Measurements from ENCODE around the gene SLC22A5. TPM values are rescaled to one million over a fixed set of nuclear protein-coding genes. Genes with fewer than 3 reads are reported as not detected.

SLC22A5 gene
- polyA plus RNA-seq, 4 donors, result 32.2 to 57.3 (median 48.5) TPM

DNA sequence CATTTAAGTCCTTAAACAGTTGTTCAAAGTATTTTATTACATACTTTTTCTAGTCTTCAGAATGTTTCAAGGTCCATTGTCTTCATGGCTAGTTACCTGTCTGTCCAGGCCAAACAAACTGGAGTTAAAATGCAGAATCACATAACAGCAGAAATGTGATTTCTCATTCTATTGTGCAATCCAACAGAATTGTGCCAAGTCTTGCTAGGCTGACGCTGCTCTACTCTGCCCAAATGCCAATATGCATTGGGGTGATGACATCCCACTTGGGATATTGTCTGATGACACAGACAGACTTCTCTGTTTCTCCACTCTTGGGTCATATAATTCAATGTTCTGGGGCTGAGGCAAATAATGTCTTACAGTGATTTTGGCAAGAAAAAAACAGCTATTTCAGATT lies 5.2 kb upstream of the SLC22A5 start:
- no peak for DNase-seq (ENCODE audit: low read depth in 4 of 4, low spot score in 2 of 4)

DNA sequence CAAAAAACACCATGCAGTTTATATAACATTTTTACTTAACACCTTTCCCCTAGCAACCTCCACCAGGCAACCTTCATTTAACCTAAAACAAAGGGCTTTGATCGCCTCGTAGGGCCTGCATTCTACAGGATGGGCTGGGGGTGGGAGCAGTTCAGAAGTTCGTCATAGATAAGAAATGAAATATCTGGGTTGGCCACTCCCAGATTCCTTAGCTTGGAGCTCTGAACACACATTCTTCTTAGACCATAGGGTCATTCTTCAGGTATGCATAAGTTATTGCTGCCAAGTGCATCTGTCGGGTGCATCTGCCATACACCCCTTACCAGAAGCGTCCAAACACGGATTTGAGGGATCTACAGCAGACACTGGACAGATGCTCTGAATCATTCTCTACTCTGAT lies 4.3 kb upstream of the SLC22A5 start:
- DNase-seq (ENCODE audit: low read depth in 4 of 4, low spot score in 2 of 4), result no peak

DNA sequence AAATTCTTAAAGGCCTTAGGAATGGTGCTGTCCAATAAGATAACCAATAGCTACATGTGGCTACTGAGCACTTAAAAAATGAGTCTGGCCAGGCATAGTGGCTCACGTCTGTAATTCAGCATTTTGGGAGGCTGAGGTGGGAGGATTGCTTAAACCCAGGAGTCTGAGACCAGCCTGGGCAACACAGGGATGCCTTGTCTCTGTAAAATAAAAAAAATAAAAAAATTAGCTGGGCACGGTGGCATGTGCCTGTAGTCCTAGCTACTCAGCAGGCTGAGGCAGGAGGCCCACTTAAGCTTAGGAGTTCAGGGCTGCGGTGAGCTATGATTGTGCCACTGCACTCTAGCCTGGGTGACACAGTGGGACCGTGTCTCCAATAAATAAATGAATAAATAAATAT lies 1.3 kb upstream of the SLC22A5 start:
- DNase-seq (ENCODE audit: low read depth in 4 of 4, low spot score in 2 of 4), result no peak

DNA sequence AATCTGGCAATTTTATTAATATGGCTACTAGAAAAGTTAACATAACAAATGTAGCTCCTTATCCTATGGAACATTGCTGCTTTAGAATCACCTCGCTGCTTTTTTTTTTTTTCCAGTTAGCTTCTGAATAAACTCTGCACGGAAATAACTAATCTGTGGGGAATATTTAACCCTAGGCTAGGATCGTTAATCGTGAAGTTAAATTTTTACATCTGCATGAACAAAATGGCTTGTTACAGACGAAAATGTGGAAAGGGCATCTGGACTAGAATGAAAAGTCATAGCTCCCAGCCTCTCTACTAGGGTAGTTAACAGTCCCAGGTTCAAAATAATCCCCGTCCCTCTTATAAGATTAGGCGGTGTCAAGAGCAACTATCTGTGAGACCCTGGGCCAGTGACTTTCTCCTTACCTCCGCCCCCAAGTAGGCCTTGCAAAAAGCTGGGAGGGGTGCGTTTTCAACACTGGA lies 470 bp upstream of the SLC22A5 start:
- peak in 2 of 4 donors; percentile 45 to 67 for DNase-seq (ENCODE audit: low read depth in 4 of 4, low spot score in 2 of 4)

DNA sequence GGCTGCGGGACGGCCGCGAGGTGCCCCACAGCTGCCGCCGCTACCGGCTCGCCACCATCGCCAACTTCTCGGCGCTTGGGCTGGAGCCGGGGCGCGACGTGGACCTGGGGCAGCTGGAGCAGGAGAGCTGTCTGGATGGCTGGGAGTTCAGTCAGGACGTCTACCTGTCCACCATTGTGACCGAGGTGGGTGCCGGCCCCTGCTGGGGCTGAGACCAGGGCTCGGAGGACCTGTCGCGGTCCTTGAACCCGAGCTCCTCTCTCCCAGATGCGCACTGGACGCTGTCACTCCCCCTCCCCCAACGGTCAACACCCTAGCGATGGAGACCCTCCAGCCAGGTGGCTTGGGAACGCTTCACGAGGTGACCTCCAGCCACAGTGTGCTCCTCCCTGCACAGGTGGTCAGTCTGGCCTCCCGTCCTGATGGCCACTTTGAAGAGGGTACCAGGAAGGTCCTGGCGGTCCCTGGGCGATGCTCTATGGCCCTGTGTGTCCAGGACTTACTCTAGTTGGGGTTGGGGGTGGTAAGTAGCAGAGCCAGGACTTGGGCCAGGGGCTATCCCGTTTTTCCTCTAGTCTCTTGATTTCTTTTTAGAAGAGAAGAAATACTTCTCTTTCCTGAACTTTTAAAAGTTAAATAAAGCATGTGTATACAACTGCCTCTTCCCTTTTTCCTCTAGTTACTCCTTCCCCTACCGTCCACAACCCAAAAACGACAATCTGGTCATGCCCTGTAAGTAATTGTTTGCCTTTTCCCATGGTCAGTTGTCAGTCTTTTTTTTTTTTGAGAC lies 866 bp downstream of the SLC22A5 start:
- DNase-seq (ENCODE audit: low read depth in 4 of 4, low spot score in 2 of 4), result no peak

DNA sequence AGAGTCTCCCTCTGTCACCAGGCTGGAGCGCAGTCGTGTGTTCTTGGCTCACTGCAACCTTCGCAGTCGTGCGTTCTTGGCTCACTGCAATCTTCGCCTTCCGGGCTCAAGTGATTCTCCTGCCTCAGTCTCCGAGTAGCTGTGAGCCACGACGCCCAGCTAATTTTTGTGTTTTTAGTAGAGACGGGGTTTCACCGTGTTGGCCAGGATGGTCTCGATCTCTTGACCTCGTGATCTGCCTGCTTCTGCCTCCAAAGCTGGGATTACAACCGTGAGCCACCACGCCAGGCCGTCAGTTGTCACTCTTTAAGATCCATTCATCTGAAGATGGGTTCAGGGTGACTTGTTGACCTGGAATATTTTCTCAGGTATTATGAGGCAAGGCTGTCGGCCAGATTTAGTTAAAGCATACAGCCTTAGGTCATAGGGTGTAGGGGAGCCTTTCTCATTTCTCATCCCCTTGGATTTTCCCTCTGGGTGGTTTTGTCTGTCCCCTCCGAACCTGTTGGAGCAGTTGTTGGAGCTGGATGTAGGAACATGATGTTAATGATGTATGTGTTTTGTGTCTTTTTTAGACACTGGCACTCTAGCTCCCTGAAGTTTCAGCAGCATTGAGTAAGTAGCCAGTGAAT lies 1.6 kb downstream of the SLC22A5 start:
- no peak for DNase-seq (ENCODE audit: low read depth in 4 of 4, low spot score in 2 of 4)

DNA sequence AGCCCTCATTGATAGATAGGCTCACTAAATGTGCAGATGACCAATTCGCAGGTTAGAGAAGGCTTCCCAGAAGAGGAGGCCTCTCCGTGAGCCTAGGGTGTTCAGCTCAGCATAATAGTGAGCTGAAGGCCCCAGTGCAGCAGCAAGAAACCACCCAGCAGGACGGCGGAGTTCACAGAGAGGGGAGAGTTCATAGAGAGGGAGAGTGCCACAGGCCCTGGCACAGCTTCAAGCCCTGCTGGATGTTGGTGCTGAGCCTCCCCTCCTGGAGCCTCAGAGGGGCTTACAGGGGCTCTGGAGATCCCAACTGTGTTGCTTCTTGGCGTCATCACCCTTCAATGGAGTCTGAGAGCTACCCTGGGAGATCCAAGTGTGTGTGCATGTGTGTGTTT lies 2.1 kb downstream of the SLC22A5 start:
- DNase-seq (ENCODE audit: low read depth in 4 of 4, low spot score in 2 of 4), result no peak

DNA sequence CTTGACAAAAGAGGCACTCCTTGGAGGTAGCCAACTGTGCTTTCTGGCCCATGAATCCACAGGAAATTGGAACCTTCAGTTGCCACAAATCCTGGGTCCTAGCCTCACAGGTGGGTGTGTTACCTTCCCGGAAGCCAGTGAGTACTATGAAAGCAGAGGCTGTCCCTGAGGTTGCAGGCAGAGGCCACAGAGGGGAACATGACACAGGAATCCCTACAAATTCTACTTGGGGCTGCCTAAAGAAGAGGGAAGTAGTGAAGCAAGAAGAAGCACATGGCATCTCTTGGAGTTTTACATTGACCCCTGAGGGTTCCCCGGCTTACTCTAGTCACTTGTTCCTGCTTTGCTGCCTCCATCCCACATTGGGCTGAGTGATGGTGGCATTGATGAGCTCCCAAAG lies 2.6 kb downstream of the SLC22A5 start:
- no peak for DNase-seq (ENCODE audit: low read depth in 4 of 4, low spot score in 2 of 4)

DNA sequence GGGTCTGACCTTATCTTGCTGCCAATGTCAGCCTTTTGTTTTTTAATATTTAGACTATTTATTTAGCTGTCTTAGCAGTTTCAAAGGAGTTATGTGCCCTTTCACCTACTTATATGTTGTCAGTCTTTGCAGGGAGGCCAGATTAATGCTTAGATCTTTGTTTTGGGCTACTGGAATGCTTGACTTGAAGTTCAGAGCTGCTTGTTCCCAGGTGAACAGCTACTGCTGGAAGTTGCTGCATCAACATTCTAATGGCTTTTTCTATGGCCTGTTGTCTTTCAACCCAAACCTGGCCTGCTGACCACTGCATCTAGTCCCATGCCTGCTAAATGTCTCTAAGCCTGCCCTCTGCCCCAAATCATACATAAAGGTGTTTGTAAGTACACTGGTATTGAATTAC lies 3.0 kb downstream of the SLC22A5 start:
- no peak for DNase-seq (ENCODE audit: low read depth in 4 of 4, low spot score in 2 of 4)

DNA sequence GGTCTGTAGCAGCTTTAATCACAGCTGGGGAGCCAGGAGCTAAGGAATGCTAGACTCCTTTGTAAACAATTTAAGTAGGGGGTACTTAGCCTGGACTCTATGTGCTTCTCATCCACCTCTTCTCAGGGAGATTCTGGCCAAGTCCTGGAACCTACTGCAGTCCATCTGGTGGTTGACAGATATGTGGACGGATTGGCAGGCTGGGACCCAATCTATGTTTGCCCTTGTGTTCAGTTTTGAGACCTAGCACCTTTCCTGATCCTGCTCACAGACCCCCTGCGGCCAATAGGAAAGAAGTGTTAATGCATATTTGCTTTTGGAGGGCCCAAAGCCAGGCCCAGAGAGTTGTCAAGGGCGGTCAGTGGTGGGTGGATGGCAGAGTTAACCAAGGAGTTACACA lies 6.4 kb downstream of the SLC22A5 start:
- DNase-seq (ENCODE audit: low read depth in 4 of 4, low spot score in 2 of 4), result no peak

DNA sequence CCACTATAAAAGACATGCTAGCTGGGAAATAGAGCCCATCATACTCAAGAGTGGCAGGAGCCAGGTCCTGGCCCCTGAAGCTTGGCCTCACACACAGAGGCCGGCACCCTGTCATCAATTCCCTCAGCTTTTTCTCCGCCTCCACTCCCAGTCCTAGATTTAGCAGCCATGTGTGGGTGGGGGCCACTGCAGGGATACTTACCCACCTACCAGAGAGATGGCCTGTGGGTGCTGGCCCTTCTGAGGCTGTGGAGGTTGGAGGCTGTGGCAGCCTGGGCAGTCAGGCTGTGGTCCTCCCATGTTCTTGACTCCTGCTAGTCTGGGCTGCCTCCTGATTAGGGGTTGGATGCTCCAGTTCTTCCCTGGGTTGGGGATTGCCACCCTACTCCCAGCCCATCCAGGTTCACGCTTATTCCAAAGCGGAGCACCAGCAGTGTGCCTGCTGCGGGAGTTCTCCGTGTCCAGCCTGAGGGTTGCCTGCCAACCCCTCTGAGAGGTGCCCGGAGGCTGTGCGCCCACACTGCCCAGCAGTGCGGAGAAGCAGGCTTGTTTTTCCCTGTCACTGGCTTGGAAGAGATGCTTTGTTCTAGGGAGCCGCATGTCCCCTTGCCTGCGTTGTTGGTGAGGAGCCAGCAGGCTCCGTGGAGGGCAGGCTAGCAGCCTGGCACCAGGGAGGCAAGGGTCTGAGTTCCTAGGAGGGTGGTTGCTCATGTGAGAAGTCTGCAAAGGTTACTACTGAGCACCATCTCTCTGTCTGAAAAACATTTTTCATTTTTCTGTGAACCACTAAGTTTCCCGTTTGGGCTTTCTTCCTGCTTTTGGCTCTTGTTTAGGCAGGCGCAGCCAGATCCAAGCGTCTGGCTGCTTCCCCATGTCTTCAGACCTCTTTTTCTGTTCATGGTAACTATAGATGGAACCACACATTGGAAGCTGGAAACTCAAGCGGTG lies 7.5 kb downstream of the SLC22A5 start:
- DNase-seq (ENCODE audit: low read depth in 4 of 4, low spot score in 2 of 4), result no peak

DNA sequence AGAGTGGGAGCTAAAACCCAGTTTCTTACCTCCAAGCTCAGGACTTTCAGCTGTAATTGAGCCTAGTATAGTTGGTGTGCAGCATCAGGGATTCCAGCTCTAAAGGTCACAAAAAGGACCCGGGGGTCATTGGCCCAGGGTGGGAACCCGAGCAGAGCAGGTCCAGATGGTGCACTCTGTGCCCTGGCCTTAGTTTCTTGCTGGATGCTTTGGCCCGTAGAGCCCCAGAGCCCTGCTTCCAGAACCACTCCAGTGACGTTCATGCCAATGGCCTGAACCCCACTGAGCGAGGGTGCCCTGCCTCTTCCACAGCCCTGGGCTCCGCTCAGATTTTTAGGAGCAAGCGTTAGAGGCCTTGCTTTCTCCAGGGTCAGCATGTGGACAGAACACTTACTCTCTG lies 8.2 kb downstream of the SLC22A5 start:
- DNase-seq (ENCODE audit: low read depth in 4 of 4, low spot score in 2 of 4), result no peak

DNA sequence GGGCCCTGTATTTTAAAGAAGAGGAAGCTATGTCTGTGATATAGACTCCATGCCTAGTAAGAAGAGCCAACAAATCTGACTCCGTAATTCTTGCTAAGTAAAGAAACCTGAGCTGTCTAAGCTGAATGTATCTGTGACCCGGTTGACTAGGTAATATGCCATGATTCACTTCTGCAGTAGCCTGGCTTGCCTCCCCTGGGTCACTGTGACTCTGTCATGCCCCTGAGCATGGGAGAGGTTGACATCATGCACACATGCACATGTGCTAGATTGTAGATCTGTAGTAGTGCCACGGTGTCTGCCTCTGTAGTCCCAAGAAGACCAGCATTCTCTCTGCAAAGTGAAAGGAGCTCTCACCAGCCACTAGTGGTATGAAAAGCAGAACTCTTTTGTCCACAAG lies 9.1 kb downstream of the SLC22A5 start:
- no peak for DNase-seq (ENCODE audit: low read depth in 4 of 4, low spot score in 2 of 4)

DNA sequence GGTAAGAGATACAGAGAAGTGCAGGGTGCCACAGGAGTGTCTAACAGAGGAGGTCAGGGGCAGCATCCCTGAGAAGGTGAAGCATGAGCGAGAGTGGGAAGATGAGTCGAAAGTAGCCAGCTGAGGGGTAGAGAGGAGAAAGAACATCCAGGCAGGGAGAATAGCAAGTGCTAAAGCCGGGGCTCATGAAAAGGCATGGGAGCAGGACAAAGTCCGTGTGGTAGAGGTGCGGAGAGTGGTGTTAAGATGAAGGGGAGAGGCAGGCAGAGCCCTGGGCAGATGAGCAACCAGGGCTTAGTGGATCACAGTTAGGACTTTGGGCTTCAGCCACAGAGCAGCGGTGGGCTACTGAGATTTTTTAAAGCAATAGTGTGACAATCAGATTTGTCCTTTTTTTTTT lies 10.5 kb downstream of the SLC22A5 start:
- DNase-seq (ENCODE audit: low read depth in 4 of 4, low spot score in 2 of 4), result no peak

DNA sequence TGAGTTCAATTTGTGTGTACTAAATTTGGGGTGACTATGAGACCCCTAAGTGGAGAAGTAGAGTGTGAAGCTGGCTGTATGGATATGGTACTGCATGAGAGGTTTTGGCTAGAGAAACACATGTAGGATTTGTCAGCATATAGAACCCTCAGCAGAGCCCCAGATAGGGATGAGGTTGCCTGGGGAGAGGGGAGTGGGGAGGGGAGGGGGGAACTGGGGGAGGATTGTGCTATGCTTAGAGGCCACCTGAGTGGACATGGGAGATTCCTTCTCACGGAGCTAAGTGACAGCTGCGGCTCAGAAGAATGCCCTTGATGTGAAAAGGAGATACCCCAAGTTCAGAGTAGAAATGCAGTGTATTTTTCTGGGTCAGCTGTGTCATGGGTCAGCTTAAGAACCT lies 11.2 kb downstream of the SLC22A5 start:
- no peak for DNase-seq (ENCODE audit: low read depth in 4 of 4, low spot score in 2 of 4)

DNA sequence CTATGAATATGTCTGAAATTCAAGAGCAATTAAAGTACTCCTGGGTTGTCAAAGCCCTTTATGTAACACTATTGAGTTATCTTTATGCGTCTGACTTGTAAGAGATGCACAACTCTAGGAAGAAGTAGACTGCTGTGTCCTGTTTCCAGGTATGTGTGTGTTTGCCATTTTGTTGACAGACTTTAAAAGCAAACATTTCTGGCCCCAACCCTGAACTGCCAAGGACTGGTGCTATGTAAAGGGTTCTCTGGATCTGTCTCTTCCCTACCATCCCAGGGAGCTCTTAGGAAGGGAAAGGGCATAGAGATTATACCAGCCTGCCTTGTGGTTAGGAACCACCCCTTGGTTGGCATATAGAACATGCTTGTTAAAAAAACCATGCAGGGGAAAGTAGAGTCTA lies 12.1 kb downstream of the SLC22A5 start:
- DNase-seq (ENCODE audit: low read depth in 4 of 4, low spot score in 2 of 4), result no peak

DNA sequence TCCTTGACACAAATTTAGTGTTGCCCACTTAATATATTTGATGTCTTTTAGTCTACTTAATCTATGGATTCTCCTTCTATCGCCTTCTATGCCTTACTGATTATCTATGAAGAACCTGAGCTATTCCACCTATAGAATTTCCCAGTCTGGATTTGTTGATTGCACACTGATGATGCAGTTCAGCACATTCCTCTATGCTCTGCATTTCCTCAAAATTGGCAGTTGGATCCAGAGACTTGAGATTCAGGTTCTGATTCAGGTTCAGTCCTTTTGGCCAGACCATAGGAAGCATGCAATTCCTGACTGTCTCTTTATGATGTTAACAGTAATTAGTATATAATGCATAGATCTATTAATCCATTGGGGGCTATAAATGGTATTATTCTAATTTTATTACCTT lies 13.8 kb downstream of the SLC22A5 start:
- no peak for DNase-seq (ENCODE audit: low read depth in 4 of 4, low spot score in 2 of 4)

DNA sequence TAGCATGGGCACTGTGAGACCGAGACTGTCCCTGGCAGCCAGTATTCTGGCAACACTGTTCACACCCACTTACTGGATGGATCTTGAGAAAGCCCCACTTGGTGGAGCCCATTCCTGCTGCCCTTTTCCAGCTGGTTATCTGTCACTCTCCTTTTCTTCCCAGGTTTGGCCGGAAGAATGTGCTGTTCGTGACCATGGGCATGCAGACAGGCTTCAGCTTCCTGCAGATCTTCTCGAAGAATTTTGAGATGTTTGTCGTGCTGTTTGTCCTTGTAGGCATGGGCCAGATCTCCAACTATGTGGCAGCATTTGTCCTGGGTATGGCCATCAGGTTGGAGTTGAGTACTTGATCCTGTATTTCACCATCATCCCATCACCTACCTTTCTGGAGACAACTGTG lies 14.5 kb downstream of the SLC22A5 start:
- DNase-seq (ENCODE audit: low read depth in 4 of 4, low spot score in 2 of 4), result no peak

DNA sequence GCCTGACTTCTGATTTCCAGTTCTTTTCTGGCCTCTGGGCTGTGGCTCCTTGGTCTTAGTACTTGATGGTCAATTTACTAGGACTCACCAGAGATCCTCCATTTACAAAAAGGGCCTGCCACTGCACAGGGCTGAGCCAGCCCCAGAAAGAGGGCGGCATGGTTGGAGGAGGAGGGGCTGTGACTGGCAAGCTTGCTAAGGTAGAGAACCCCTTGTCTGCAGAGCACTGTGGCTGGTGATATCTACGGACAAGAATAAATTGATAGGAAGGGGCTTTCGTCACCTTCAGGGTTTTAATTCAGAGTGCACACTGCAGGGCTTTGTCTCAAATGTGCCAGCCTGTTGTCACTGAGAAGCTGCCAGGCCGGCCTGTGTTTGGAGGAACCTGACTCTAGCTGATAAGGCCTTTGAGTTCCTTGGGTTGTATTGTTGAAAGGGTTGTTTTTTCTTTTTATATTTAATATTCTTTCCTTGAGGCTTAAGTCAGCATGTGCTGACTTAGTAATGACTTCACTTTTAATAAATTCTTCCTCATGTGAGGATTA lies 15.1 kb downstream of the SLC22A5 start:
- no peak for DNase-seq (ENCODE audit: low read depth in 4 of 4, low spot score in 2 of 4)

DNA sequence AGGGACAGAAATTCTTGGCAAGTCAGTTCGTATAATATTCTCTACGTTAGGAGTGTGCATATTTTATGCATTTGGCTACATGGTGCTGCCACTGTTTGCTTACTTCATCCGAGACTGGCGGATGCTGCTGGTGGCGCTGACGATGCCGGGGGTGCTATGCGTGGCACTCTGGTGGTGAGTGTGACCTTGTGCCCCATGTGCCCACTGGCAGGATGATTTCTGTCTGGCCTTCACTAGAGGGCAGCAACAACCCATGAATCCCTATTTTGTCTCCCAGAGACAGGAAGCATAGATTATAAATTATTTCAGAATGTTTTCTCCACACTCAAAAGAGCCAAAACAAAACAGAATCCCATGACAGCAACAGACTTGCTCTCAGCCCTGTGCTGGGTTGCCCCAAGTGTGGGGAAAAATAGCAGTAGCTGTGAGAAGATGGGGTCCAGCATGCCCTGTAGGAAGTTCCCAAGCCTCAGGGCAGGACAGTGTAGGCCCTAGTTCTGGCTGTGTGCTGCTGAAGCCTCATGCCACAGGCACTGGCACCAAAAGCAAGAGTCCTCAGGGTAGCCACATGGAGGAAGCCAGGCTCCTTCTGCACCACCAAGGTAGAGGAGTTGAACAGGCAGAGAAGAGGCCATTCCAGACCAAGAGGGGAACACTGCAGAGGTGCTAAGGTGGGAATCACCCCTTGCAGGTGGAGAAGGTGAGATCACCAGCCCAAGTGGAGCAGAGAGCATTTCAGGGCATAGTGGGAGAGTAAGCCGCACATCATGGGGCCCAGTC lies 16.0 kb downstream of the SLC22A5 start:
- no peak for DNase-seq (ENCODE audit: low read depth in 4 of 4, low spot score in 2 of 4)

All from left renal cortex interstitium (tissue), 4 donors.